HG03097 (cell line): ENCODE data around the gene IRF7.

Experiments used
- ATAC-seq: cut with Tn5 transposase; IDR thresholded peaks from one replicate; pipeline ENCODE4 v1.9.1; 2021; ENCODE audit not compliant: unreplicated experiment, low FRiP score

Gene IRF7

GRCh38 chr11:641806-642370, 26.1 kb upstream of the IRF7 start:
- ATAC-seq: no peak

- ATAC-seq: no peak
Measured at GRCh38 chr11:640021-640706, 24.4 kb upstream of the IRF7 start.

GRCh38 chr11:639332-639955, 23.7 kb upstream of the IRF7 start:
- ATAC-seq: no peak

- ATAC-seq: no peak
Measured at GRCh38 chr11:638631-639331, 23.0 kb upstream of the IRF7 start.

- ATAC-seq: no peak
Measured at GRCh38 chr11:637593-638521, 22.1 kb upstream of the IRF7 start.

- ATAC-seq: no peak
Measured at GRCh38 chr11:637333-637592, 21.5 kb upstream of the IRF7 start.

- no peak for ATAC-seq
Measured at GRCh38 chr11:636511-637332, 21.0 kb upstream of the IRF7 start, which contains the start of gene DRD4. DRD4 (plus strand) TSS chr11:637269; CDS start chr11:637305, 36 bp downstream.

- ATAC-seq: no peak
Measured at GRCh38 chr11:635945-636510, 20.3 kb upstream of the IRF7 start.

- ATAC-seq: no peak
Measured at GRCh38 chr11:630871-631270, 15.1 kb upstream of the IRF7 start.

GRCh38 chr11:629237-629583, 13.5 kb upstream of the IRF7 start:
- no peak for ATAC-seq

- no peak for ATAC-seq
Measured at GRCh38 chr11:628056-628455, 12.3 kb upstream of the IRF7 start.

- no peak for ATAC-seq
Measured at GRCh38 chr11:627308-627576, 11.5 kb upstream of the IRF7 start.

GRCh38 chr11:626475-627307, 10.9 kb upstream of the IRF7 start, which contains the start of gene SCT:
SCT (minus strand) TSS chr11:627181; CDS start chr11:627143, 38 bp downstream.
- no peak for ATAC-seq

- no peak for ATAC-seq
Measured at GRCh38 chr11:625636-626268, 10.0 kb upstream of the IRF7 start.

GRCh38 chr11:624705-625635, 9.2 kb upstream of the IRF7 start, which contains the start of gene CDHR5:
CDHR5 (minus strand) TSS chr11:624955; CDS start chr11:624902, 53 bp downstream.
- ATAC-seq: no peak

- no peak for ATAC-seq
Measured at GRCh38 chr11:623999-624704, 8.4 kb upstream of the IRF7 start.
